Colonic mucosa (tissue), 4 donors: ENCODE results near the gene ORMDL1. TPM values are rescaled to one million over a fixed set of nuclear protein-coding genes. Genes with fewer than 3 reads are reported as not detected.

Source experiments
- DNase-seq: peaks from one replicate; pipeline ENCODE4 v3.0.0-alpha.2; 2020
- H3K27ac ChIP-seq: fragments of 200-600 bp; one replicate; pipeline ENCODE4 v1.8.0; 2021
- H3K27me3 ChIP-seq: fragments of 200-600 bp; one replicate; pipeline ENCODE4 v1.8.0; 2021
- H3K36me3 ChIP-seq: fragments of 200-600 bp; one replicate; pipeline ENCODE4 v1.8.0; 2021
- H3K4me1 ChIP-seq: fragments of 200-600 bp; one replicate; pipeline ENCODE4 v1.8.0; 2021; ENCODE audit warnings: mild to moderate bottlenecking
- H3K4me3 ChIP-seq: fragments of 200-600 bp; one replicate; pipeline ENCODE4 v1.8.0; 2021
- H3K9ac ChIP-seq, 2 donors: one replicate each; pipeline ENCODE4 v1.7.0; 2013; ENCODE audit warnings: control low read depth in 2 of 2, low read depth in 2 of 2, low read length in 2 of 2
- H3K9me3 ChIP-seq: fragments of 200-600 bp; one replicate; pipeline ENCODE4 v1.8.0; 2021
- CTCF ChIP-seq: fragments of 200-600 bp; IDR thresholded peaks from one replicate; pipeline ENCODE4 v1.8.0; 2022; ENCODE audit warnings: antibody characterized with exemption, mild to moderate bottlenecking
- intact Hi-C: fragments of 100-400 bp; cut with DNase I; formaldehyde crosslinking; loops from one replicate; pipeline ENCODE4 v1.14.1; 2022
- total RNA-seq, 2 donors: library from RNA; stranded (reverse); fragmentation: NEBNext Ultra II Directional in 1 of 2; extraction: Animal tissue kit (Norgen Biotek cat#: 25700) in 1 of 2; gene quantifications; one replicate each; pipeline ENCODE4 v1.2.1, GENCODE V29; 2021
- donor health status: healthy.
- donor health status: DM: no; HTN: no; CAD: no.
- donor health status: DM: no; HTN: no; CAD: no.

Gene ORMDL1
- total RNA-seq, 2 donors from 2014 or later = 28.2 to 32.4 TPM

DNA sequence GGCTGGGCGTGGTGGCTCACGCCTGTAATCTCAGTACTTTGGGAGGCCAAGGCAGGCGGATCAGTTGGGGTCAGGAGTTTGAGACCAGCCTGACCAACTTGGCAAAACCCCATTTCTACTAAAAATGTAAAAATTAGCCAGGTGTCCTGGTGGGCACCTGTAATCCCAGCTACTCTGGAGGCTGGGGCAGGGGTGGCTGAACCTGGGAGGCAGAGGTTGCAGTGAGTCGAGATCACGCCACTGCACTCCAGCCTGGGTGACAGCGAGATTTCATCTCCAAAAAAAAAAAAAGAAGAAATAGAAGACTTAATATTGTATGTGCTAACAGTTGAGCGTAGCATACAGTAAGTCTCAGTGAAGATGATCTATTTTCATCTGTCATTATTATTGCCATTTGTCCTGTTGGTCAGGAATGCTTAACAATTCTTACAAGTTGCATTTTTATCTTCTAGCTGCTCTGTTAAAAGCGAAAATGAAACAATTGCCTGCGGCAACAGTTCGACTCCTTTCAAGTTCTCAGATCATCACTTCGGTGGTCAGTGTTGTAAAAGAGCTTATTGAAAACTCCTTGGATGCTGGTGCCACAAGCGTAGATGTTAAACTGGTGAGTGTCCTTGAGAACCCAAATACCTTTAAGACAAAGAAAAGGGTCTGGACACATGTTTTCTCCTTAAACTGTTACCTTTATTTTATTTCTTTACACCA is 7.4 kb upstream of the ORMDL1 start:
- intact Hi-C loops = no loop called here
- H3K4me1 ChIP-seq = no peaks in the 10 kb centered on the region
- H3K27ac ChIP-seq = no peak overlapping the region
- no peak overlapping the region for H3K4me3 ChIP-seq
- no peak overlapping the region for H3K9ac ChIP-seq
- TF ChIP-seq CTCF = no peak
- no peaks in the 10 kb centered on the region for H3K36me3 ChIP-seq
- H3K27me3 ChIP-seq = no peaks in the 10 kb centered on the region
- no peak for DNase-seq
- H3K9me3 ChIP-seq = no peaks in the 10 kb centered on the region

- intact Hi-C loops = no loop called here
- peaks cover 7% of the 10 kb centered on the region for H3K4me1 ChIP-seq
- no peak for TF ChIP-seq CTCF
- H3K9me3 ChIP-seq = no peaks in the 10 kb centered on the region
- peak overlapping the region; percentile 90 for H3K27ac ChIP-seq
- H3K27me3 ChIP-seq = no peaks in the 10 kb centered on the region
- H3K9ac ChIP-seq = peak overlapping the region; percentile 66 to 87
- DNase-seq = no peak
- peak overlapping the region; percentile 83 for H3K4me3 ChIP-seq
- H3K36me3 ChIP-seq = no peaks in the 10 kb centered on the region
Measured at GRCh38 chr2:189783451-189783926, 650 bp downstream of the ORMDL1 start.

GRCh38 chr2:189782221-189782671 is 1.9 kb downstream of the ORMDL1 start:
- H3K4me3 ChIP-seq = no peak overlapping the region
- no peaks in the 10 kb centered on the region for H3K9me3 ChIP-seq
- H3K4me1 ChIP-seq = peaks cover 7% of the 10 kb centered on the region
- H3K27me3 ChIP-seq = no peaks in the 10 kb centered on the region
- H3K9ac ChIP-seq = no peak overlapping the region
- DNase-seq = no peak
- no peak for TF ChIP-seq CTCF
- intact Hi-C loops = no loop called here
- no peak overlapping the region for H3K27ac ChIP-seq
- H3K36me3 ChIP-seq = no peaks in the 10 kb centered on the region

DNA sequence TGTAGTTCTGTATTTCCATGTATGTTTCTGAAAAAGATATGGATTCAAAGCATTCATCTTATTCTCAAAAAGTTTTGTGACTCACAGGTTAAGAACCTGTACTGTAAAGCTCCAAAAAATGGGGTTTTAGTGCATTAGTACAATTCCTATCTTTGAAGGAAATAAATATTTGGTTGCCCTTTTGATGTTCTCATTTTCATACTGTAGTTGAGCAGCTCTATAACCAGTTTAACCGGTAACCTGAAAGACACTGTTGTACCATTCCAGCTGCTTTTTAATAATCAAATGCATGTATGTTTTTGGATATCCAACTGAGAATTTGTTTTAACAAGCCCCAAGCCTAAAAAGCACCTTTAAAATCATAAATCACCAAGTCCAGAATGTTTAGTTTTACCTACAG is 11.9 kb downstream of the ORMDL1 start:
- Histone ChIP-seq H3K27ac (no peak overlapping the region), H3K4me1 (no peaks in the 10 kb centered on the region), H3K4me3 (no peak overlapping the region), H3K9me3 (no peaks in the 10 kb centered on the region), H3K27me3 (no peaks in the 10 kb centered on the region), H3K9ac (no peak overlapping the region), H3K36me3 (peaks cover 14% of the 10 kb centered on the region)
- intact Hi-C loops = loop anchor here (10.0 kb wide), 1 partner anchor 317 kb away; no protein-coding TSS in a partner anchor
- TF ChIP-seq CTCF = no peak
- no peak for DNase-seq

DNA sequence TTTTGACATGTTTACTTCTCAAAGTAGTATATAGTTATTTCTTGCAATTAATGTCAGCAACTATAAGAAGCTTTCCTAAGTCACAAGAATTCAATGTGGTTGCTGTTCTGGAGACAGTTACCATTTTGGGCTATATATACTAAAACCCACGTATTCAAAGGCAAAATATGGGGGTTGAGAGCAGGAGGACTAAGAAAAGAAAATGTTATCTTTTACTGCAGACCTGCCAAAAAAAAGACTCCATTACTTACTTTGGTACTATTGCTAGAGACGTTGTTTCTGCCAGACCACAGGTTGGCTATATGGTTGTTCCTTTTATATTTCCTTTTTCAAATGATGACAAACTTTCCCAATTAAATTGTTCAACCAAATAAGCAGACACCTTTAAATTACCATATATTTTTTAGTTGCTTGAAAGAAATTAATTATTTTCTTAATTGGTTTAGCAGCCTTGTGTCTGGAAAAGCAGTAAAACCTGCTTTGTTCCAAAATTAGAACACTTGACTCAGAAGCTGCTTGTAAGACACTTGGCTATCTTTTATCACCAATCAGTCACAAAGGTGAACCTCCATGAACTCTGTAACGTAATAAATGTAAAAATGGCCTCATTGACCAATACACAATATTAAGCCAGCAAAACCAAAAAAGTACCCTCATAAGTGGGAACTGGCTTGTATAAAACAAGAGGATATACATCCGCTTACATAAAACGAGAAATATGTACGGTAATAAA is 13.4 kb downstream of the ORMDL1 start:
- TF ChIP-seq CTCF = no peak
- intact Hi-C loops = loop anchor here (10.0 kb wide), 1 partner anchor 316 kb away; no protein-coding TSS in a partner anchor
- peaks cover 14% of the 10 kb centered on the region for H3K36me3 ChIP-seq
- no peak overlapping the region for H3K4me3 ChIP-seq
- H3K27me3 ChIP-seq = no peaks in the 10 kb centered on the region
- no peak overlapping the region for H3K27ac ChIP-seq
- no peaks in the 10 kb centered on the region for H3K9me3 ChIP-seq
- H3K4me1 ChIP-seq = no peaks in the 10 kb centered on the region
- H3K9ac ChIP-seq = no peak overlapping the region
- DNase-seq = no peak
